ENCODE measurements around the gene DGKI.

The DGKI gene

DNA sequence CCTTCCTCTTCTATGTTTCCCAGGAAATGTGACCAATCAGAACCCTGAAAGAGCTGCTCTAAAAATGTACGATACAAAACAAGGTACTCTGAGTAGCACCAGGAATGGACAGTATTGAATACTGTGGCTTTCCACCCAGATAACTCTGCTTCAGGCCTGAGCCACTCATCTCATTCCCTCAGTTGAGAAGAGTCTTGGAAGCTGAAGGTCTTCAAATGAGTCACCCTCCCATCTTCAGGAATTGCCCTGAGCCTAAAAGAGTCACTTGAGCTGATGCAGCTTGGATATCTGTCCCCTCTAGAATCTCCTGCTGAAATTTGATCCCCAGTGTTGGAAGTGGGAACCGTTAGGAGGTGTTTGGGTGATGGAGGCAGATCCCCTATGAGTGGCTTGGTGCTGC, 210.4 kb downstream of the DGKI start:
- no peak for DNase-seq

DNA sequence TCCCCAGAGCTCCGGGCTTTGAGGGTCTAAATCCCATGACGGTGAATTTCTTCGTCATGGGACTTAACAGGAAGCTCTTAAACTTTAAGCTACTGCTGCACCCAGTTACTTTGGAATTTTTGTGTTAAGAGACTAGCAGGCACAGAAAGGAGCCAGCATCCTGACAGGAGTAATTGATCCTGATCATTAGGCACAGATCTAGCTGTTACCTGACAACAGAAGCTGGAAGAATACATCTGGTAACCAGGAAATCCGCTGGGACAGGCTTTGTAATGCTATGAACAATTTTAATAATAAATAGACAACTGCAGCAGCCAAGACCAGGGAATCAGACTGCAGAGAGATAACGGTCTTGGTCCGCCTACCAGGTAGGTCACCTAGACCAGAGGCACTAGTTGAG, 210.9 kb downstream of the DGKI start:
- no peak for DNase-seq

DNA sequence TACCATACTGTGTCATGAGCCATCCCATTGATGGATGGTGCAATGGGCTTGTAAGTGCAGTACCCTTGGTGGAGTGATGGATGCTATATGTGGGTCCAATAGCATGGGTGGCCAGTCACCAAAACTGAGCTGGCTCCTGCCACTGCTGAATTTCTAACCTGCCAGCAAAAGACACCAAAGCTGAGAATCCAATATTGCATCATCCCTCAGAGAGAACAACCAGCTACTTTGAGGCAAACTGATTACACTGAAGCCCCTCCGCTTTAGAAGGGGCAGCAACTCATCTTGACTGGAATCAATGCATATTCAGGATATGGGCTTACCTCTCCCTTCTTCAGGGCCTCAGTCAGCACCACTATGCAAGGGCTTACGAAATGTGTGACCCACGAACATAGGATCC, 211.6 kb downstream of the DGKI start:
- DNase-seq: no peak

DNA sequence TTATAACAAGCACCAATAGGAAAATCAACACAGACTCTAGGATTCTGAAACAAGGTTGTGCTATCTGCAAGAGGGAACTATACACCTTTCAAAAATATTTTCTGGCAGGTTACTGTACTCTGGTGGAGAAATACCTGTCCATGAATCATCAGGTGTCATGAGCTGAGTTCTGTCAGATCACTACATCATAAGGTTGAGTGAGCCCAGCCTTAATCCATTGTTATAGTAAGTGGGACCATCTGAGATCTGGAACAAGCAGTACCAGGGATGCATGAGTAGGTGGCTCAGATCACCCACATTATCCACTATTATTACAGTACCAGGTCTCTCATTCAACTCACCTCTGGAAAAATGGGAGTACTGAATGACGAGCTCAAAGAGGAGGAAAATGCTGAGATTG, 212.4 kb downstream of the DGKI start:
- no peak for DNase-seq

DNA sequence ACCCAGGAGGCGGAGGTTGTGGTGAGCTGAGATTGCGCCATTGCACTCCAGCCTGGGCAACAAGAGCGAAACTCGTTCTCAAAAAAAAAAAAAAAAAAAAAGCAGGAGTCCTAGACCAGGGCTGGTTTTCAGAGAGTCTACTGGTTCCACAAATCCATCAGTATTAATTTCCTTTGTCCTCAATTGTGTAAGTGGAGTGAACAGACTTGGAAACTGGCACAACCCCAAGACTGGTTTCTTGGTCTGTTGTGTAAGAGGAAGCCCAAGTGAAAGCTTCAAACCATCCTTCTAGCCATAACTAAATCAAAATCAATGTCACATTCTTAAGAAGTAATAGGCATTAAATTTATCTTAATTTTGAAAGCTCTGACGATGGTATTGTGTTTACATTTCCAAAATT, 213.6 kb downstream of the DGKI start:
- DNase-seq: no peak

DNA sequence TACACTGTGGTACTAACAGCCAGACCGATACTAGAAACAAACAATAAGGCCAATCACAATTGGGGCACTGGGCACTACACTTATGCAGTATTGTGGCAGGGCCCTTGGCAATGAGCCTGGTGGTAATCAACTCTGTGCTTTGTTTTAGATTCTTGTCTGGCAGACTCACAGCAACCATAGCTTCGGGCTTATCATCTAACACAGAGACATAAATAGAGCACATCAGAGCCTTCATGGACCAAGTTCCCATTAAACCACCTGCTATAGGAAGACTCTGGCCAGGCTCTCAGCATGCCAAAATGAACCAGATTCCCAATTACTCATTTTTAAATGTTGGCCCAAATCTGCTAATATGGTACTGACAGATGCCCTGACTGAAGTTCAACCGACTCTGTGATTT, 218.6 kb downstream of the DGKI start:
- DNase-seq: no peak

DNA sequence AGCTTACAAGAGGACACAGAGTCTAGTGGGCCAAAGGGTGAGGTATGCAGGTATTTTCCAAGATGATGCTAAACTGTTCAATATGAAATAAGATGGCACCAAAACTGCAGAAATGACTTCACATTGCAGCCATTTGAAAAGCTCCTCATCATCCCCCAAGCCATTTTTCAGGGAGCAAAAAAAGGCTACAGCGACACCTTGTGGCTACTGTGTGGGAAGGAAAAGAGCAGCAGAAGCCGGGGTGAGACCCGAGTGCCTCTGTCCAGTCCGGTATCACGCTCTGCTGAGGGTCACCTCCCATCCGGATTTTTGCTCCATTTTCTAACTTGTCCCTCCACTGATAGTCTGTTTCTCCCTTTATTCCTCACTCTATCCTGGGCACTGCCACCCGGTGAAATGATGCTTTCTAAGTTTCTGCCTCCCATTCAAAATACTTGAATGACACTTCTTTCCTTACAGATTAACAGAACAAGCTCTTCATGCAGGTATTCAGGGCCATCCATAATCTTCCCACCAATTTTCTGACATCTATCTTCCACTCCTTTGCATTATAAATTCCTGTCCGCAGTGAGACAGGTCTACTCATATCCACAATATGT, 220.2 kb downstream of the DGKI start:
- peak; percentile 20 for DNase-seq

DNA sequence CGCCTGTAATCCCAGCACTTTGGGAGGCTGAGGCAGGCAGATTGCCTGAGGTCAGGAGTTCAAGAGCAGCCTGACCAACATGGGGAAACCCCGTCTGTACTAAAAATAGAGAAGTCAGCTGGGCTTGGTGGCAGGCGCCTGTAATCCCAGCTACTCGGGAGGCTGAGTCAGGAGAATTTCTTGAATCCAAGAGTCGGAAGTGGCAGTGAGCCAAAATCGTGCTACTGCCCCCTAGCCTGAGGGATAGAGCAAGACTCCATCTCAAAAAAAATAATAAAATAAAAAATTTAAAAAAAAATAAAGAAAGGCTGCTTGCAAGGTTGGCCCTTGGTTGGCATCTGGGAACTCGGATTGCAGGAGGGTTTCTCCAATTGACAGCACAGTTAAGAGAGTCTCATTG, 221.6 kb downstream of the DGKI start:
- peak; percentile 20 for DNase-seq

DNA sequence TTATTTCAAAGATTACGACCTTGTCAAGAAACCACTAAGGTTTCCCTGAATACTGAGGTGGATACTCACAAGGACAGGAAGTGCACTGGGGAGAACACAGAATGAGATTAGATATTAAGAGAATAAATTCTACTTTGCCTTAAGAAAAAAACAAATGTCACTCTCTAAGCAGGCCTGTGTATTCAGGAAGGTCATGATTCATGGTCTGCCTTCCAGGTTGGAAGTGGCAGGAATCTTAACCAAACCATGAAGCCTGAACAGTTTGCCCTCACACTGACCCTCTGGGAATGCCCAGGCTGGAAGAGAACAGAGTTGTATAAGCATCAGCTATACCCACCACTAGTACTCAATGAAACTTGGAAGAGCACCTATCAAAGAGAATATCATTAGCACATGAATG, 227.6 kb downstream of the DGKI start:
- no peak for DNase-seq

DNA sequence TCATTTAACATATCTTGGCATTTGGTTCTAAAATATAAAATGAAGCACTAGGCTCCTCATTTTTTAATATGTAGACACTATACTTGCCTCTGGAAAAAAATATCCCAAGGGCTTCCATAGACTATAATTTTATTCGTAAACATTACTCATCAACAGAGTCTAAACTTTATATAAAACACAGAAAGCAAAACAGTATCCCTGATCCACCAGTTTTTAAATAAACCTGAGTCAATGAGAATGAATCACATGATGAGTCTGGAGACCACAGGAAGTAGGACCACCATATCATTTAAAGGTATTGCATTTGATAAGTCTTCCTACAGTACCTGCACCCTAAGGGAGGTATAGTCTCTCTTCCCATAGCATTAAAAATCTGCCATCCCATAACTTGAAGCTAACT, 228.0 kb downstream of the DGKI start:
- no peak for DNase-seq

DNA sequence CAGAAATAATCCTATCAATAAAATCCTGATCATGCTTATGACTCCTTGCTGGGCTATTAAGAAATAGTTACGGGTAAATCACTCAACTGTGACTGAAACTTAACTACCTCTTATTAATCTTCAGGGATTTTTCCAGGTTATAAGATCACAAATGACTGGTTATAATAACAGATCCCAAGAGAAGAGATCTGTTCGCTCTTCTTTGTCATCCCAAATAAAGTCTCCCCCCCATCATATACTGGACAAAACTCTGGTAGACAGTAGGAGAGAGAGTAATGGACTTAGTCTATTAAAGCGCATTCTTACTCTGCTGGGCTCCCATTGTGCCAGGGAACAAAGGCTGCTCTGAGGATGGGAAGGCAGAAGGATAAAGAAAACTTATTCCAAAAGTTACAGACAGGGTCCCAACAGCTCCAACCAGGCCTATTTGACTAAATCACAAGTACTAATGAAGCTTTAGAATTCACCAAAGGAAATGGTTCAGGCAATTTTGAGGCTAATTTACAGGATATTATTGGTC, 233.7 kb downstream of the DGKI start:
- DNase-seq: no peak

DNA sequence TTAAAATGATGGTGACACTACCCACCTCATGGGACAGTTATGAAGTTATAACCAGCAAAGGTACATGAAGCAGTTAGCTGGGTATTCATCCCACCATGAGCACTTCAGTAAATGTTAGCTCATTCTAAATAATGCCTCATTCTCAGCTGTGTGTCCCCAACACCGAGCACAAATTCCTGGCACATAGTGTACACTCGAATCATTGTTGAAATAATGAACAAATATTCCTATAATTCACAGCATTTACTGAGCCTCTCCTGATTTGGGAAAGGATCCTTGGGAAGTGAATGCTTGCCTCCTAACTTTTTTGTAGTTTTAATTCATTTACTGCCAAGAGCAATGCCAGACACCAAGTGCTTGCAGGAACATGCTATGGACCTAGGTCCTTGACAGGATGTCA, 235.2 kb downstream of the DGKI start:
- no peak for DNase-seq

DNA sequence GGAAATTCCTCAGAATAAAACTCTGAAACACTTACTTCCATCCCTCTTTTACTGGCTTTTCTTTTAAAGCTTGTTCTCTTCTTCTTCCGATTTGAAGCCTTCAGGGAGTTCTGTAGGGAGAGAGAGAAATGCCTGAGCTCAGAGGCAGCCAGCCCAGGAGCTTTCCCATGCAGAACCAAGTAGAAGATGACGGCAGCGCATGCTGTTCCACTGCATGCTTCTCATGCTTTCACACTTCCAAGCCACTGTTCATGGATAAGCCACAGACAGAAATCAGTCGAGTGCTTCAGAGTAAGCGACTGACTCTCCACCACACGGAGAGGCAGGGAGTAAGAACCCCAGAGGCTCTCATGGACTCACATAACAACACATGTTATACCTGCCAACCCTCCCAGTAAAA, 237.3 kb downstream of the DGKI start:
- no peak for DNase-seq

DNA sequence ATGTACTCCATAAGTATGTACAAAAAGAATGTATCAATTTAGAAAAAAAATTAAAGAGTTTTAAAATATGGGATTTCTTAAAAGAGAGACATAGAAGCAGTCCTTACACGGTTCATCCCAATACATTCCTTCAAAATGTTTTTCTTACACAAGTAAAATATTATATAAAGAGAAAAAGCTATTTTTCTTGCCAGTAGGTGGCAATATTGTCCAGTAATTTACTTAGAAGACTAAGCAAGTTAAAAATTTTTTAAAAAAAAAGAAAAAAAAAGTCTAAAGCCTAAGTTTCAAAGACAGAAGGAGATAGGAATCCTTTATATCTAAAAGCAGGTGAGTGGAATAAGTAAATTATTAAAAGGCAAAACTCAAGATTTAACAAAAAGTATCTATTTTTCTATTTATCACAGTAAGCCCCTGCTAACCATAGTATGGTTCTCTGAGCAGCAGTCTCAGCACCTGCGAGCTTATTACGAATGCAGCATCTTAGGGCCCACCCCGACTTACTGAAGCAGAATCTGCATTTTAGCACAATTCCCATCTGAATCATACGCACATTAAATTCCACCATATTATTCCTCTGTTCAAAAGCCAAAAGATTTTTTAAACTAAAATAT, 240.6 kb downstream of the DGKI start:
- peak; percentile 47 for DNase-seq

DNA sequence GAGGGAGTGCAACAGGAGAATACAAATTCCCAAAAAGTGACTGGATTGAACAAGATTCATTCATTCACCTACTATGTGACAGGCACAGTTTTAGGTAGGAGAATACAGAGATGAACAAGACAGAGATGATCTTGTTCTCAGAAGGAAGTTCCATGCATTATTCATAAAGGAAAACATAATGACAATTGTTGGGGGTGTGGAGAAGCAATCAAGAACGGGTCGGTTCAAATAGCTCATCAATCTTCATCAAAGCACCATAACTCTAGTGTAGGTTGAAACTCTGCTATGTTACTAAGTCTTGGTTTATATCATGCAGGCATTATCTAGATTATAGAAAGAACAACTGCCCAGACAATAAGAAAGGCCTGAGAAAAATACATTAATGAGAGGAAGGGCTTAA, 243.7 kb downstream of the DGKI start:
- DNase-seq: no peak

DNA sequence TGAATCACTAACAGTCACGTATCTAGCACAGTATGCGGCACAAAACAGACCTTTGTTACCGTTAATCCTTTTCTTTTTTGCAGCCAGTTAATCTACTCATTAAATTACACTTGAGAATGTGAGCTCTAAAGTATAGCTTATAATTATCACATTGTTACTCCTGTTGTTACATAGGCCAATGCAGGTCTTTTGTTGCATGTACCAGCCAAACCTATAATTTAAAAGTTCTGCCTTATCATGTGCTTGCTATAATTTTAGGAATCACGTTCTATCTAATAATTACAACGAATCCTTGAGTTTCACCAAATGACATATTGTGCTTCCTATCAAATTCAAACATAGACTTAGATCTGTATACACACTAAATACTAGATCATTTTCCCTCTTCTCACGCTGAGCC, 245.1 kb downstream of the DGKI start:
- DNase-seq: no peak

DNA sequence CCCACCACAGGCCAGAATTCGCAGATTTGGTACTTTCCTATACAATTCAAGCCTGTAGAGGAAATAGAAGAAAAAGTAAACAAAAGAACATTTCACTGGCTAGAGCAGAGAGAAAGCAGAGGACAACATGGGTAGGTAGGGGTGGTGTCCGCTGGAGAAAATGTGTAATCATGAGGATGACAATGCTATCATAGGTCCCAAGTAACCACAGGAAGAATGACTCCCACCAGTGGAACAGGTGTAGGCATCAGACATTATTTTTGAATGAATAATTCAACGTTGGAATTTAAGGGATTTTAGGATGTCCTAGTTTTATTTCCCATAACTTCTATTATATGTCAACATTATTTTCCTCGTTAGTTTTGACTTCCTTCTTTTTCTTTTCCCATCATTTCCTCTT, 248.9 kb downstream of the DGKI start:
- no peak for DNase-seq

DNA sequence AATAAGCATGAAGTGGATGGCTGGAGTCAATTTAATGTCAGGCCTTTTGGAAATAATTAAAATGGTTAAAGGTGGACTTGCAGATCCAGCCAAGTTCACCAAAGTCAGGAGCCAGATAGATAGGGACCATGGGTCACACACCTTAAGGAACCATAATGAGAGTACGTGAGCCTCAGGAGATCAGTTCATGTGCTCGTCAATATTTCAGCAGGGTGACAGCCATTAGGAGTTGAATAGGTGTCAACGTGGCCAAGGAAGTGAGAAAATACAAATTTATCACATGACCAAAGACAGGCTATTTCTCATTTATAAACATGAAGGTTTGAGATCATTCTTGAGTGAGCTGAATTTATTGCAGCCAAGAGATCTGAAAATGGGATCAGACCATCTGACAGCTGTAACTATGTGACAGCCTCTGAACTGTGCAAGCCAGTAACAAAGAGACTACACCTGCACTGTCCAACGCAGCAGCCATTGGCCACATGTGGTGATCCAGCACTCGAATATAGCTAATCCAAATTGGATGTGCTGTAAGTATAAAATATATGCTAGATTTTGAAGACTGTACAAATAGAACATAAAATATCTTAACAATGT, 253.6 kb downstream of the DGKI start:
- DNase-seq: no peak

DNA sequence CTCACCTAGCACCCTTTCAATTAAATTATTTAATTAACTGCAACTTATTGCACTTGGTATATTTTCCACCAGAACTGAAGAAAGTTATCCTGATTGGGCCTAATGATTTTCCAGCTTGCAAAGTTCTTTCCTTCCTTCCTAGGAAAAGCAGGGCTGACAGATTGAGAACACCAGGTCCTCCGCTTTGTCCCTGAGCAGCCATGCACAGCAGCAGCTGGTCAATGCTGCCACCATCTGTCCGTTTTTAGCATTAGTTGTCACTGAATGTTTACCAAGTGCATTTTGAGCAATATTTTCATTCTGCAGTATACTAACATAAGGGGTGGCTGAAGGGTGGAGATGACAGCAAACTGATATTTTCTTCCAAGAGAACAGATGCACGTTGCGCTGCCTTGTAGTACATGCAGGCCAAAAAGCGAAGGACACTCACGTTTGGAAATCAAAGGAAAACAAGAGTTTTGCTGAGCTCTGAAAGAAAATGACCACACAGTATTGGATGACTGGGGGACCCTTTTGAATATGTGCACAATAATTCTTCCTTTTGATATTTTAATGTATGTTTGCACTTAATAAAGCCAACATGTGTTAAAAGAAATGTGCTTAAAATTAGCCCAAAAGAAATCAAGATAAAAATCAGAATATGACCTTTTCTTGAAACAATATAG, 254.4 kb downstream of the DGKI start:
- peak; percentile 80 for DNase-seq

DNA sequence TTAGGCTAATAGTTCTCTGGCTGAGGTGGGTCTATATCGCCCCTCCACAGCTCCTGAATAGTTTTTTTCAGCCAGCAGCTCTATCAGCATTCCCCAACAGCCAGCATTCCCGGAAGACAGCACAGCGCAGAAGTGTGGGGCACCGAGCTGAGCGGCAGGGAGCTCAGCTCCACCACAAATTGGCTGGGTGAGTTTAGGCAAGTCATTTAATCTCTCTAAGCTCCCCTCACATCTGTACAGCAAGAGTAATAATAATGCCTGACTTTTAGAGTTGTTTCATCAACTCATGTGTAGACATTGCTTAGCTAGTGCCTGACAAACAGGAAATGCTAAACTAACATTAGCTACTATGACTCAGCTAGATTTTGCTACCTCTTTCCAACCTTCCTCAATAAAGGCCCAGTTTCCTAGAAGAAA, 255.3 kb downstream of the DGKI start:
- DNase-seq: peak; percentile 79

DNA sequence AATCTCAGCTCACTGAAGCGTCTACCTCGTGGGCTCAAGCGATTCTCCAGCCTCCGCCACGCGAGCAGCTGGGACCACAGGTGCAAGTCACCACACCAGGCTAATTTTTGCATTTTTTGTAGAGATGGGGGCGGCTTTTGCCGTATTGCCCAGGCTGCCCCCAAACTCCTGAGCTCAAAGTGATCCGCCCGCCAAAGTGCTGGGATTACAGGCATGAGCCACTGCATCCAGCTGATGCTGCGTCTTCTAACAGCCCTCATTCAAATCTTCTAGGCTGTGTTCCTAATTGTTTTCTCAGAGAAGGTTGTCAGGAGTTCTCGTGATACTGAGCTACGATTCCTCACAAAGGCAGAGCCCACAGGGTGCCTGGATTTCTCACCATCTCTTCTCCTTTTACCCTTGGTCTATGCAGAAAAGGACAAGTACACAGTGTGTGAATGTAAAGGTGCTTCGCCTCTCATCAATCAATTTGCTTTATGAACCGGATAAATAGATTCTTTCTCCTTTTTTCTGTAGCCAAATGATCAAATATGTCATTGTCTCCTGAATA, 255.9 kb downstream of the DGKI start:
- no peak for DNase-seq

DNA sequence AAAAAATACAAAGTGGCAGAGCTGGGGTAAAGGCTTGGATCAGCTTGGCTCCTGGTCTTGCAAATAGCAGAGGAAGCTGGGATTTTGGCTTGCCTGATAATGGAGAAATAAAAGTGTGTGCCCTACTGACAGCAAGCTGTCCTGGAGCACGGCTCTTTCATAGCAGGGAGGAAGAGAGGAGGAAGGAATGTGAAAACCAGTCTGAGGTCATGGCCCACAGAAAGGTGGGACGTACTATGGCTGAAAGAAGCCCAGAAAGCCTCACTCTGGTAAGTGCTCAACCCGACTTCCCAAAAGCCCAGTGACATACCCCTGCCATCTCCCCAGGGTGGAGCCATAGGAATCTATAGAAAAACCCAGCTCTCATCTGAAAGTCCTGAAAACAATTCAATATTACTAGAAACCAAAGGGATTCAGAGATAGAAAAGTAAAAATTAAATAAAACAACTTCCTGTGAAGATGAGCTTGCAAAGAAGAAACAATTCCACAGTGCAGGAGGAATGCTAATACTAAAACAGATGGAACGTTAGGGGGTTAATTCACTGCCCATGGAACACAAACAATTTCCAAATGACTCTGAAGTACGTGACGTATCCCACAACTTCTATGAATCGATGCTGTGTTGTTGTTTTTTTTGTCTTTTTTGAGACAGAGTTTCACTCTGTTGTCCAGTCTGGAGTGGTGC, 256.6 kb downstream of the DGKI start:
- no peak for DNase-seq

DNA sequence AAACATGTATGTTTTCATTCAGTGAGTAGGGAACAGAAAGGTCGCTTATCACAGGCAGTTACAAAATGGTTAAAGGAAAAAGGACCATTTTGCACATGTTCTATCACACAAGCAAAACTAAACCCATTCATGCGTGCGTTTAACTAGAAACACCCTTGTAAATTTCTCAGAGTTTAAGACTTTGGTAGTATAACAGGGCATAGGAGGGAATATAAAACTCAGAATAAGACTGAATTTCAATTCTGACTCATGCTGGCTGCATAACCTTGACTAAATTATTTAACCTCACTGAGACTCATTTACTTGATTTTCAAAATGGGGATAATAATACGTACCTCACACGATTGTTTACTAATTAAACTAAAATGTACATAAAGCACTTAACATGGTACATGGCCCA, 259.4 kb downstream of the DGKI start:
- no peak for DNase-seq

Data from HCEC 1CT (cell line).